ENCODE data around the gene FOXF1.

Gene FOXF1

GRCh38 chr16:86554917-86555703, 44.8 kb downstream of the FOXF1 start, which contains the start of gene MTHFSD:
Gene MTHFSD, minus strand, starts transcription at chr16:86555235. Its CDS starts 51 bp downstream, at chr16:86555184.
- 0 out of 2 replicates have a peak, but pooled peaks have one; percentile 5 for TF ChIP-seq FOXM1 (IDR thresholded peaks at IDR 0.05; ENCODE audit: borderline replicate concordance)
- TF ChIP-seq L3MBTL2 (conservative IDR thresholded peaks at IDR 0.05) = peak; percentile 82
- TF ChIP-seq ELF4 (IDR thresholded peaks at IDR 0.05) = no peak
- POLR2A ChIA-PET = interaction anchor here (0.7 to 1.5 kb wide), 4 partner anchors 15 to 489 kb away, joined by 3 read pairs; no protein-coding TSS in a partner anchor
- peak; percentile 98 for DNase-seq (ENCODE audit: extremely low spot score)
- CTCF ChIA-PET = interaction anchor here (1.0 kb wide), 1 partner anchor 724 kb away, joined by 3 read pairs; no protein-coding TSS in a partner anchor

- ChIA-PET CTCF (interaction anchor here (1.0 kb wide), 1 partner anchor 723 kb away, joined by 3 read pairs; no protein-coding TSS in a partner anchor), POLR2A (interaction anchor here (0.7 to 1.5 kb wide), 4 partner anchors 15 to 488 kb away, joined by 3 read pairs; no protein-coding TSS in a partner anchor)
- TF ChIP-seq L3MBTL2 (conservative IDR thresholded peaks at IDR 0.05) (0 out of 2 replicates have a peak, but pooled peaks have one; percentile 5), ELF4 (IDR thresholded peaks at IDR 0.05) (no peak)
- no peak for DNase-seq (ENCODE audit: extremely low spot score)
Observed at GRCh38 chr16:86555704-86556075, 45.4 kb downstream of the FOXF1 start.

- ChIA-PET CTCF (no interaction called here), POLR2A (no interaction called here)
Observed at GRCh38 chr16:86556576-86556975, 46.2 kb downstream of the FOXF1 start.

GRCh38 chr16:86557587-86557986, 47.3 kb downstream of the FOXF1 start:
- no peak for TF ChIP-seq FOXM1 (IDR thresholded peaks at IDR 0.05; ENCODE audit: borderline replicate concordance)
- TF ChIP-seq BHLHE40 (IDR thresholded peaks at IDR 0.05; ENCODE audit: borderline replicate concordance) = no peak
- no peak for TF ChIP-seq ZNF384 (IDR thresholded peaks at IDR 0.05)
- no peak for TF ChIP-seq HDGF (IDR thresholded peaks at IDR 0.05; ENCODE audit: borderline replicate concordance)
- TF ChIP-seq SUZ12 (IDR thresholded peaks at IDR 0.05) = no peak
- no peak for TF ChIP-seq CTBP1 (IDR thresholded peaks at IDR 0.05; ENCODE audit: borderline replicate concordance)
- TF ChIP-seq ELF4 (IDR thresholded peaks at IDR 0.05) = no peak
- no peak for TF ChIP-seq LEF1 (IDR thresholded peaks at IDR 0.05; ENCODE audit: borderline replicate concordance)
- no peak for TF ChIP-seq FOXK2 (IDR thresholded peaks at IDR 0.05)
- no peak for TF ChIP-seq TARDBP (IDR thresholded peaks at IDR 0.05)
- no peak for TF ChIP-seq SP1 (IDR thresholded peaks at IDR 0.05)
- no peak for TF ChIP-seq ARNT (IDR thresholded peaks at IDR 0.05)
- TF ChIP-seq PKNOX1 (IDR thresholded peaks at IDR 0.05) = no peak
- TF ChIP-seq NFRKB (IDR thresholded peaks at IDR 0.05) = no peak
- no peak for TF ChIP-seq FOXA1 (IDR thresholded peaks at IDR 0.05)
- TF ChIP-seq L3MBTL2 (conservative IDR thresholded peaks at IDR 0.05) = no peak
- ChIA-PET POLR2A (no interaction called here), CTCF (no interaction called here)
- no peak for DNase-seq (ENCODE audit: extremely low spot score)

More at GRCh38 chr16:86556576-86556975, 46.2 kb downstream of the FOXF1 start:
- TF ChIP-seq FOXA1 (IDR thresholded peaks at IDR 0.05) = no peak
- no peak for TF ChIP-seq TARDBP (IDR thresholded peaks at IDR 0.05)
- TF ChIP-seq ZNF384 (IDR thresholded peaks at IDR 0.05) = no peak
- TF ChIP-seq L3MBTL2 (conservative IDR thresholded peaks at IDR 0.05) = no peak
- no peak for TF ChIP-seq CTBP1 (IDR thresholded peaks at IDR 0.05; ENCODE audit: borderline replicate concordance)
- no peak for TF ChIP-seq NFRKB (IDR thresholded peaks at IDR 0.05)
- TF ChIP-seq SP1 (IDR thresholded peaks at IDR 0.05) = no peak
- no peak for TF ChIP-seq FOXK2 (IDR thresholded peaks at IDR 0.05)
- no peak for TF ChIP-seq BHLHE40 (IDR thresholded peaks at IDR 0.05; ENCODE audit: borderline replicate concordance)
- TF ChIP-seq PKNOX1 (IDR thresholded peaks at IDR 0.05) = no peak
- no peak for TF ChIP-seq ELF4 (IDR thresholded peaks at IDR 0.05)
- no peak for TF ChIP-seq HDGF (IDR thresholded peaks at IDR 0.05; ENCODE audit: borderline replicate concordance)
- TF ChIP-seq FOXM1 (IDR thresholded peaks at IDR 0.05; ENCODE audit: borderline replicate concordance) = no peak
- TF ChIP-seq LEF1 (IDR thresholded peaks at IDR 0.05; ENCODE audit: borderline replicate concordance) = no peak
- no peak for TF ChIP-seq ARNT (IDR thresholded peaks at IDR 0.05)
- no peak for TF ChIP-seq SUZ12 (IDR thresholded peaks at IDR 0.05)
- DNase-seq (ENCODE audit: extremely low spot score) = no peak

- ChIA-PET CTCF (interaction anchor here (0.6 kb wide), 1 partner anchor 591 kb away, joined by 3 read pairs; no protein-coding TSS in a partner anchor), POLR2A (no interaction called here)
- no peak for DNase-seq (ENCODE audit: extremely low spot score)
- TF ChIP-seq PKNOX1 (IDR thresholded peaks at IDR 0.05) = no peak
- peak; percentile 54; the same call in 1 of the 2 replicates for TF ChIP-seq ELF4 (IDR thresholded peaks at IDR 0.05)
Observed at GRCh38 chr16:86558355-86559193, 48.2 kb downstream of the FOXF1 start.

GRCh38 chr16:86559802-86560305, 49.5 kb downstream of the FOXF1 start:
- CTCF ChIA-PET = no interaction called here

More at GRCh38 chr16:86559802-86560305, 49.5 kb downstream of the FOXF1 start:
- no peak for TF ChIP-seq NFRKB (IDR thresholded peaks at IDR 0.05)
- no peak for TF ChIP-seq ARNT (IDR thresholded peaks at IDR 0.05)
- TF ChIP-seq HDGF (IDR thresholded peaks at IDR 0.05; ENCODE audit: borderline replicate concordance) = no peak
- TF ChIP-seq LEF1 (IDR thresholded peaks at IDR 0.05; ENCODE audit: borderline replicate concordance) = no peak
- no peak for TF ChIP-seq CTBP1 (IDR thresholded peaks at IDR 0.05; ENCODE audit: borderline replicate concordance)
- no peak for TF ChIP-seq FOXM1 (IDR thresholded peaks at IDR 0.05; ENCODE audit: borderline replicate concordance)
- TF ChIP-seq ELF4 (IDR thresholded peaks at IDR 0.05) = no peak
- no peak for TF ChIP-seq FOXK2 (IDR thresholded peaks at IDR 0.05)
- TF ChIP-seq TARDBP (IDR thresholded peaks at IDR 0.05) = no peak
- TF ChIP-seq ZNF384 (IDR thresholded peaks at IDR 0.05) = no peak
- TF ChIP-seq BHLHE40 (IDR thresholded peaks at IDR 0.05; ENCODE audit: borderline replicate concordance) = no peak
- POLR2A ChIA-PET = no interaction called here
- no peak for DNase-seq (ENCODE audit: extremely low spot score)

Data from HEK293T (cell line).